Prostate gland (tissue), 2 donors: ENCODE results near the gene EGF. TPM values are rescaled to one million over a fixed set of nuclear protein-coding genes. Genes with fewer than 3 reads are reported as not detected.
"Not testable (repeated sequence)": the region's sequence is repeated elsewhere in the genome, so short reads cannot be mapped to it uniquely, and the experiment has no call there.

ENCODE experiments used
- DNase-seq: peaks from one replicate; pipeline ENCODE4 v3.0.0-alpha.2; 2019; ENCODE audit warnings: low spot score
- H3K27ac ChIP-seq, 2 donors: fragments of 200-600 bp; sonication (generic); 2 replicates each; pipeline ENCODE4 v1.5.1; 2017 to 2019
- H3K27me3 ChIP-seq: fragments of 200-600 bp; sonication (generic); replicated peaks from 2 replicates; pipeline ENCODE4 v1.5.1; 2019; ENCODE audit not compliant: insufficient read depth
- H3K36me3 ChIP-seq, 2 donors: fragments of 200-600 bp; sonication (generic); 1 replicate in 1 of 2; 2 replicates in 1 of 2; pipeline versions ENCODE4 v1.5.1 to v1.8.1; 2017 to 2019
- H3K4me1 ChIP-seq: fragments of 200-600 bp; sonication (generic); replicated peaks from 2 replicates; pipeline ENCODE4 v1.5.1; 2019
- H3K4me3 ChIP-seq, 2 donors: fragments of 200-600 bp; sonication (generic); 2 replicates each; pipeline ENCODE4 v1.5.1; 2017 to 2019
- H3K9me3 ChIP-seq: fragments of 200-600 bp; sonication (generic); 2 replicates; pipeline ENCODE4 v1.5.1; 2017
- CTCF ChIP-seq, 4 experiments: fragments of 200-600 bp in 2 of 4; fragments of 450-650 bp in 2 of 4; sonication (generic) in 2 of 4; IDR thresholded peaks; 1 replicate in 3 of 4; 2 replicates in 1 of 4; pipeline ENCODE4 v1.5.1; 2016 to 2019; ENCODE audit warnings: antibody characterized with exemption in 4 of 4, mild to moderate bottlenecking in 2 of 4, moderate library complexity in 2 of 4
- POLR2A ChIP-seq: fragments of 450-650 bp; IDR thresholded peaks from one replicate; pipeline ENCODE4 v1.6.1; 2016; ENCODE audit warnings: antibody characterized with exemption, mild to moderate bottlenecking
- POLR2AphosphoS5 ChIP-seq: sonication (generic); formaldehyde crosslinking; IDR thresholded peaks from one replicate; pipeline ENCODE4 v1.6.1; 2017; ENCODE audit warnings: antibody characterized with exemption
- WGBS: methylation state at CpG from one replicate; pipeline ENCODE4 v1.1.5; 2018; 5-methylcytosine and 5-hydroxymethylcytosine counted together
- intact Hi-C: fragments of 100-400 bp; cut with DNase I; formaldehyde crosslinking; loops from one replicate; pipeline ENCODE4 v1.14.2; 2022
- total RNA-seq, 2 donors: library from RNA; depleted of rRNA; stranded (reverse); fragments of >200 nt; gene quantifications; one replicate each; pipeline ENCODE4 v1.1.0, GENCODE V29; 2016

EGF gene
- total RNA-seq, 2 donors from 2014 or later: 1.9 to 8.5 TPM

GRCh38 chr4:109946120-109946519 is 33.4 kb downstream of the EGF start:
- H3K27me3 ChIP-seq: no peaks in the 10 kb centered on the region
- no peaks in the 10 kb centered on the region for H3K4me1 ChIP-seq
- H3K4me3 ChIP-seq: no peak overlapping the region
- no peaks in the 10 kb centered on the region for H3K36me3 ChIP-seq
- no peaks in the 10 kb centered on the region for H3K9me3 ChIP-seq
- no peak for DNase-seq
- 77% methylated on average over 1 of the region's 1 CpG for WGBS
- H3K27ac ChIP-seq: no peak overlapping the region
- no peak for TF ChIP-seq CTCF (IDR thresholded peaks at IDR 0.05)
- no peak for TF ChIP-seq POLR2A
- TF ChIP-seq POLR2AphosphoS5: no peak
- intact Hi-C loops: no loop called here

GRCh38 chr4:109947457-109947856 is 34.8 kb downstream of the EGF start:
- H3K9me3 ChIP-seq: no peaks in the 10 kb centered on the region
- intact Hi-C loops: no loop called here
- 97% methylated on average over 1 of the region's 1 CpG for WGBS
- H3K27ac ChIP-seq: no peak overlapping the region
- no peaks in the 10 kb centered on the region for H3K4me1 ChIP-seq
- no peaks in the 10 kb centered on the region for H3K36me3 ChIP-seq
- no peak overlapping the region for H3K4me3 ChIP-seq
- DNase-seq: no peak
- H3K27me3 ChIP-seq: no peaks in the 10 kb centered on the region
- TF ChIP-seq CTCF (IDR thresholded peaks at IDR 0.05): no peak
- no peak for TF ChIP-seq POLR2AphosphoS5
- no peak for TF ChIP-seq POLR2A

- Histone ChIP-seq H3K36me3 (no peaks in the 10 kb centered on the region), H3K4me3 (no peak overlapping the region), H3K27ac (no peak overlapping the region), H3K27me3 (no peaks in the 10 kb centered on the region), H3K9me3 (no peaks in the 10 kb centered on the region), H3K4me1 (no peaks in the 10 kb centered on the region)
- no peak for DNase-seq
- TF ChIP-seq POLR2AphosphoS5 (no peak), CTCF (IDR thresholded peaks at IDR 0.05) (no peak), POLR2A (no peak)
- intact Hi-C loops: no loop called here
- 41% methylated on average over 1 of the region's 1 CpG for WGBS
Observed at GRCh38 chr4:109947918-109948317, 35.2 kb downstream of the EGF start.

GRCh38 chr4:109949099-109949718 is 36.5 kb downstream of the EGF start:
- H3K27ac ChIP-seq, H3K27me3 ChIP-seq, H3K9me3 ChIP-seq, intact Hi-C loops, H3K36me3 ChIP-seq, DNase-seq, H3K4me1 ChIP-seq, H3K4me3 ChIP-seq: not testable (repeated sequence)
- 92% methylated on average over 9 of the region's 9 CpGs for WGBS

- H3K9me3 ChIP-seq: no peaks in the 10 kb centered on the region
- no peak overlapping the region for H3K27ac ChIP-seq
- no peaks in the 10 kb centered on the region for H3K27me3 ChIP-seq
- H3K4me3 ChIP-seq: no peak overlapping the region
- intact Hi-C loops: no loop called here
- H3K36me3 ChIP-seq: no peaks in the 10 kb centered on the region
- DNase-seq: no peak
- WGBS: 29% methylated on average over 1 of the region's 1 CpG
- no peak for TF ChIP-seq POLR2AphosphoS5
- no peak for TF ChIP-seq POLR2A
- no peak for TF ChIP-seq CTCF (IDR thresholded peaks at IDR 0.05)
- no peaks in the 10 kb centered on the region for H3K4me1 ChIP-seq
Observed at GRCh38 chr4:109952612-109953011, 39.9 kb downstream of the EGF start.
